ENCODE measurements around the gene RAP1GAP2.

The RAP1GAP2 gene

DNA sequence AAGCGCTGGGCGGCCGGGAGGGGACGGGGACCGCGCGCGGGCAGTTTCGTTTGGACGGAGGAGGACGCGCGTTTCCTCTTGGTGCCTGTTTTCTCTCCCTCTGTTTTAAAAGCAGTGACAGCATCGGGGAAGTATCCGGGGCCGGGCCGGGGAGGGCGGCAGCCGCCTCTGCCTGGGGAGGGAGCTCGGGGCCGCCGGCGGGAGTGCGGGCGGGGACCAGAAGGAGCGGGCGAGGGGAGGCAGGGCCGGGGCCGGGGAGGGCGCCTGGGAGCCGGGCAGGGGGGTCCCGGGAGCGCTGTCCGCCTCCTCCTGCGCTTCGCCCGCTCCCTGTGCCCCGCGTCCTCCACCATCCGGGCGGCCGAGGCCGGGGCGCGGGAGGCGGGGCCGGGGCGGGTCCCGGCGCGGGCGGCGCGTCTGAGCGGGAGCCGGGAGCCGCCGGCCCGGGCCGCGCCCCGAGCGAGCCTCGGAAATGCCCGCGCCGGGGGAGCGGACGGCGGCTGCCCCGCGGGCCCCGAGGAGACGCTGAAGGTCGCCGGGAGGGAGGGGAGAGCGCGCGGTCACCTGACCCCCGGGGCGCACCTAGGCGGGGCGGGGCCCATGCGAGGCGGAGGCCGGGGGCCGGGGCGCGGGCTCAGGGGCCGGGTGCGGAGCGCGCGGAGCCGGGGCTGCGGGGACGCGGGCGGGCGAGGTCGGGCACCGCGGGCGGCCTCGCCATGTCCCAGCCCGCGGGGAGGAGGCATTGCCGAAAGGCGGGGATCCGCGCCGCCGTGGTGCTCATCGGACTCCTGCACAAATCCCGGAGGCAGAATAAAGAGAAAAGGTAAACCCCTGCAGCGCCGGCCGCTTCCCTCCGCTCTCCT, 57.3 kb downstream of the RAP1GAP2 start:
- DNase-seq (ENCODE audit: low read depth in 2 of 2) = no peak

DNA sequence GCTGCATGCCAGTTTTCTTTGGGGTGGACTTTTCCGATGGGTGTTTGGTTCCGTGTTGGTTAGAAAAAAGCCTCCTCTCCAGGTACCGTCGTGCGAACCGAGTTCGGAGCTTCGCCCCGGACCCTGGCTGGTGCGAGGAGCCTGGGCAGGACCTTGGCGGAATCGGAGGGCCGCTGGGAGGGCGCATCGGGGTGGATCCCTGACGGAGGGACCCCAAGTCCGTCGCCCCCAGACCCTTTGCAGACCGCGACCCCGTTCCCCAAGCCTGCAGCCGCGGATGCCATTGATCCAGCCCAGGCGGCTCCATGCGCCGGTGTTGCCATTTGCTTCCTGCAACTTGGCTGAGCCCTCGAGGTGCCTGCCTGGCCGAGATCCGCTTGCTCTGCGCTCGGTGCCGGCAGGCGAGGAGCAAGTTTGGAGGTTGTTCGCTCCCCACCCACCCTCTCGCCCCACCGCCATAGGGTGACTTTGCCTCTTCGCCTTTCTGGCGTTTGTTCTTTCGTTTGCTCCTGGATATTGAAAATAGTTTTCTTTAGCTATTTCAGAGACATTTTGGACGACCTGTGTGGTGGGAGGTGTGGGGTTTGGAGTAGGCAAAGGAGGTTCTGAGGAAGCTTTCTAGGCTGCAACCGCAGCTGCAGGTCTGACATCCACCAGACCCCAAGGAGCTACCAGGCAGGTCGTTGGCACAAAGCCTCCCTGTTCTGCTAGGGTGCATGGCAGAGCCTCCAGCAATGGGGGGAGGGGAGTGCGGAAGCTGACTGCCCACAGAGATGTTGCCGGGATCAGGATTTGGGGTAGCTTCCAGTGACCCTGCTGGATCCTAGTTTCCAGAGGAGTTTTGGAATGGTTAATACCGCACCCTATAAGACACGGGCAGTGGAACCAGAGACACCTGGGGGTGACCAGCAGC, 58.2 kb downstream of the RAP1GAP2 start:
- DNase-seq (ENCODE audit: low read depth in 2 of 2) = no peak

DNA sequence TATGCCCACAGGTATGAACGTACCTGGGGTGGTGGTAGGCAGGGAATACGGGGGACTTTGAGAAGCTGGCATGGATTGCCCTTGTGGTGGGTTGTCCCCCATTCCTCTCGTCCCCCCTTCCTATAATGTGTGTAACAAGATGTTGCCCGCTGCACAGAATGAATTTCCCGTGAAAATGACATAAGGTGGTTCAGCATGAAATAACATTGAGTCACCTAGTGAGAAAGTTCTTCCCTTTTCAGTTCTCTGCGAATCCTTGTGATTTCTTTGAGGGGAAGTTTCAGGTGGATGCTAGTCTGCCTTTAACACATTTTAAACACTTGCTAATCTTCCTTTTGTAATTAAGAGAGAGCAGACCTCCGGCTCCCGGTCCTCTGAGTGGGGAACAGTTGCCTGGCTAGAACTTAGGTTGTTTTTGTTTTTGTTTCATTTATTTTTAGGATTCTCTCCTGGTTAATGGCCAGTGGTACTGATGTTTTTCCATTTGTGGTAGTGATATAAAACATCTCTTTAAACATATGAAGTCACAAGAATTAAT, 58.9 kb downstream of the RAP1GAP2 start:
- DNase-seq (ENCODE audit: low read depth in 2 of 2) = no peak

DNA sequence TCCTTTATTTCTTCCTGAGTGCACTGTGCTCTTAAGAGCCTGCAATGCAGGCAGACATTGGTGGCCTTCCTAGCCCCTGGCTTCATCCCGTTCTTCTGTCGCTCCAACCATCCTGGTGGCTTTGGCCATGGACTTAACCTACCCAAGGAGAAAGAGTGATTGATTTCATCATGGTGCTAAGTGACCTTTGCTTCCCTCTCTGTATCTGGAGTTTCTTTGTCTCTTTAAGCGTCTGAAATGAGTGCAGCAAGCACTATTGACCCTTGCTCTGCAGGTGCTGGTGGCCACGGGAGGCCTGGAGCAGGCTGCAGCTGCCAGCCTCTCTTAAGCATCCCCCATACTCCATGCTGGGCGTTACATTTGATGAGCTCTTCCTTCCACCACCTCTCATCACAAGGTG, 60.5 kb downstream of the RAP1GAP2 start:
- no peak for DNase-seq (ENCODE audit: low read depth in 2 of 2)

DNA sequence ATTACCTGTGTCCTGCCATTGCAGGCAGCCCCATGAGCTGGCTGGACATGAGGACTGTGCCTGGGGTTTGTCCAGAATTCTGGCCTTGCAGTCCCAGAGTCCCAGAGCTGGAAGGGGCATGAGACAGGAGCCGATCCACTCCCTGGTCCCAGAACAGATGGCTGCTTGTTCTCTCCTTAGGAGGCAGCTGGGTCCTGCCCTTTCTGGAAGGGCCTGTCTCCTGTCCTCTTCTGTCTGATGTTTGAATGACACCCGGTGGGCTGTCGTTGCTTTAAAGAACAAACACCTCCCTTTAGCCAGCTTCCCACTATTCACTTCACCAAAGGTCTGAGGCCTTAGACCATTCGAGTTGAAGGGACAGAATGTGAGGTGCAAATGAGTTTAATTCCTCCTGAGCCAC, 63.8 kb downstream of the RAP1GAP2 start:
- no peak for DNase-seq (ENCODE audit: low read depth in 2 of 2)

DNA sequence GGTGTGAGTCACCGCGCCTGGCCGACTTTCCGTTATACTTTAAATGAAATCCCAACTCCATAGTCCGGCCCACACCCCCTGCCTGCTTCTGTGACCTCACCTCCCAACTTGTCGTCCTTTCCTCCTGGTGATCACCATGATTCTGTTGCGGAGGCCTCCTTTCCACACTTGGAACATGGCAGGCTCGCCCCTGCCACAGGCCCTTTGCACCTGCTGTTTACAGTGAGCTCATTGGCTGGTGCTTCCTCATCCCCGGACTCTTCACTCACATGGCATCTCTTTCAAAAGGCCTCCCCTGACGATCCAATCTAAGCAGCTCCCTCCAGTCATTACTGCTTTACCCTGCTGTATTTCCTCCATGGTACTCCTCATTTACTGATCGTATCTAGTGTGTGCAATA, 64.6 kb downstream of the RAP1GAP2 start:
- DNase-seq (ENCODE audit: low read depth in 2 of 2) = no peak

DNA sequence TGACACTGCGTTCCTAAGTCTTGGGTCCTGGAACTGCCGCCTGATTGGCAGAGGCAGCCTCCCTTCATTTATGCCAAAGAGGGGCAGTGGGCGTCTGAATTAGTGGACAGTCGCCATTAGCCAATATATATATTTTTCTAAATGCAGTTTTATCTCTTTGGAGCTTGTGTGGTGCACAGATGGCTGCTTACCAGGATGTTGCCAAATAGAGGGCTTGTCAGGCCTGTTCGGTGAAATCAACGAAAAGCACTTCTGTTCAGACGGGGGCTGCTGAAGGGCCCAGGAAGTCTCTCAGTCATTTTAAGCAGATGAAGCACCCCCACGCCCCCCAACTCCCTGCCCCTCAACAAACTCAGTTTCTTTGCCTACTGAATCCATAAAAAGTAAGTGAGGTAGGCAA, 66.0 kb downstream of the RAP1GAP2 start:
- no peak for DNase-seq (ENCODE audit: low read depth in 2 of 2)

DNA sequence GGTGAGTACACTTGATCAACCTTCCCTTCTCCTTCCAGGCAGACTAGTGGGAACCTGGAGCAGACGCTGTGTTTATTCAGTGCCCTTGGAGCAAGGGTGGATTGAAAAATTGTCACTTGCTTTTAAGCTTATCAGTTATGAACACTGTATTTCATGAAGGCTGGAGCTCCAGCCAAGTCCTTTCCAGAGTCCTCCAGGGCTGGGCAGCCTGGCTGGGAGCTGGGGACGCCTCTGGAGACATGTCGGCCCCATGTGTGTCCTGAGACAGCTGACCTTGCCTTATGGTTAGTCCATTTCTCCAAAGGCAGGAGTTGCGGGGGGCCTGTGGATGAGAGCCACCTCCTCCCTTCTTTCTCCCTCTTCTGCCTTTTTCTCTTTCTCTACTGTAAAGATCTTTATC, 67.0 kb downstream of the RAP1GAP2 start:
- no peak for DNase-seq (ENCODE audit: low read depth in 2 of 2)

DNA sequence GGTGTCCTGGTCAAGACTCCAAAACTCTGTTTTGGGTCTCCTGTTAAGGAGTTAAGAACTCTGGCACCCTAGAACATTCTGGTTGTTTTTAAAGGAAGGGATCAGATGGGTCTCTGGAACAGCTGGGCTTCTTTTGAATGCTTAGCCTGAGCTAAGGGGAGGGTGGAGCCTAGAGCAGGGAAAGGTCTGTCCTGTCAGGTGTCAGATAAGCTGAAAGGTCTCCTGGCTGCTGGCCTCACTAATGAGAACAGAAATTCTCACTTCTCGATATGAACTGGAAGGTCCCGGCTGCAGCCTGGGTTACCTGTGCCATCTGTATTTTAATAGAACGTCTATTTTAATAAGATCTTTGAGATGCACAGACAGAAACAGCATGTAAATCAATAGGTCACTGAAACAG, 69.0 kb downstream of the RAP1GAP2 start:
- DNase-seq (ENCODE audit: low read depth in 2 of 2) = no peak

DNA sequence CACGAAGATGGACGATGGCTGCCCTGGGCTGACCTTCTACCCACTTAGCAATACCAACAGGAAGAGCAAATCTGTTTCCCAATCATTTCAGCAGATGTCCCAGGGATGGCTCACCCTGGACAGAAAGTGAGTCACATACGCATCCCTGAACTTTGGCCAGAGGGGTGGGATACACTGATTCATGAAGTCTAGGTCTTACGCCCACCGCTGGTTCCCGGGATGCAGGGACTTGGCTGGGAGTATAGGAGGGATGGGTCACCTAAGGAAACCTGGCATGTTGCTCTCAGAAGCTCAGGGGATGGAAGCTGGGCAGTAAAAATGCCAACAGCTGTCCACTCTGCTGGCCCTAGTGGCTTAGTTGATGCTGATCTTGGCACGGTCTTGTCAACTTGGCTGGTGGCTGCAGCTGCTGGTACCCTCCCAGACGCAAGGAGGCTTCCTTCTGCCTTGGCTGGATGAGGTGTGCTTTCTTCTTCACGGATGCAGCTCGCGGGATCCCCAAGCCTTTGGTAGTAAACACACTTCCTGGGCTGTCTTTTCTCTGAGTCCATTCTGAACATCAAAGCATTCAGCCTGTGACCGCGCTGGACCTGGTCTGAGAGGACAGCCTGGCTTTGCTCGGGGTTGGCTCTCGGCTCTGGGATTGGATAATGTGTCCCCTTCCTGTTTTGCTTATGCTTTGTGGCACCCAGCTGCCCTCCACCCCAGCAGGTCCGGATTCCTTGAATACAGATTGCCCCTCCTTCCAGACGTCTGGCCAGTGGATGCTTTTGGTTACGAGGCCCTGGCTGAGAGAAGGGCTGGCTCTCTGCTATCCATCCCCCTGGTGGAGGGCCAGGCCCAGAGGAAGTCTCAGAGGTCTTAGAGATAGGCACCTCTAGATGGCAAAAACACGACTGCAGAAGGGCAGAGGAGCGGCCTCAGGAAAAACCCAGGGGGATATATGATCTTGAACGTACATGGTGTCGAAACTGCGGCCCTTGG, 71.5 kb downstream of the RAP1GAP2 start:
- no peak for DNase-seq (ENCODE audit: low read depth in 2 of 2)

DNA sequence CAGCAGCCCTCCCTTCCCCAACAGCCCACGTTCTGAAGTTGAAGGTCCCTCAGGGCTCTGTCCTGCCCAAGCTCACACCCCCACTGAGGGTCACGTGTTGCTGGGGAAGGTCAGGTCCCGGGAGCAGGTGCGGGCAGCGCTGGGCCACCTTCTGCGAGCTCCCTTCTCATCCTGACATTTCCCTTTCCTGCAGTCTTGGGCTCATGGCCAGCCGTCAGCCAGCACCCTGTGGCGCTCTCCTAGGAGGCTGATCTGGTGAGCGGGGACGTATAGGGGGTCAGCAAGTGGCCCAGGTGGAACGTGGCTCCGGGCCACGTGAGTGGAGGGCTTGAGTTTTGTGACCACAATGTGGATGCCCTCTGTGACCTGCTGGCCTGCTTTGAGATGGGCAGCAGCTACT, 73.4 kb downstream of the RAP1GAP2 start:
- DNase-seq (ENCODE audit: low read depth in 2 of 2) = no peak

DNA sequence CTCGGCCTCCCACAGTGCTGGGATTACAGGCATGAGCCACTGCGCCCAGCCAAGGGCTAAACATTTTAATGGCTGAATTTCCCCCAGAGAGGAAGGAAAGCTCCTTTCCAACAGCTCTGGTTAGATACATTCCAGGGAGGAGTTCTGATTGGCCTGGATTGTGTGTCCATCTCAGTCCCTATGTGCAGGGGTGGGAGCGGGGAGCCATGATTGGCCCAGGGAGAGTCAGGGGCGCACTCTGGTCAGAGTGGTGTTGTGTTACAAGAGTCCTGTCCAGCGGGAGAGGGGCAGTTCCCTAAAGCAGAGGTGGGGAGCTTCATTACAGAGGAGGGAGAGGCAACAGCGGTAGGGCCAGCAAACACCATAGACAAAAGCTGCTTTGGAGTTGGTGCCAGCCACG, 75.0 kb downstream of the RAP1GAP2 start:
- DNase-seq (ENCODE audit: low read depth in 2 of 2) = no peak

DNA sequence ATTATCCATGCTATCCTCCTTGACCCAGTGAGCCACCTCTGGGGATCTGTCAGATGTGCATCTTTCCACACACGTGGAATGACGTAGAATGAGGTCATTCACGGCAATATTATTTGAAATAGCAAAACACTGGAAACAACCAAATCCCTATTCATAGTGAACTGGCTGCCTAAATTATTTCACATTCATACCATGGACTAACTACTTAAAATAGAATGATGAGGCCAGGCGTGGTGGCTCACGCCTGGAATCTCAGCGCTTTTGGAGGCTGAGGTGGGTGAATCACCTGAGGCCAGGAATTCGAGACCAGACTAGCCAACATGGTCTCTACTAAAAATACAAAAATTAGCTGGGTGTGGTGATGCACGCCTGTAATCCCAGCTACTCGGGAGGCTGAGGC, 75.5 kb downstream of the RAP1GAP2 start:
- no peak for DNase-seq (ENCODE audit: low read depth in 2 of 2)

DNA sequence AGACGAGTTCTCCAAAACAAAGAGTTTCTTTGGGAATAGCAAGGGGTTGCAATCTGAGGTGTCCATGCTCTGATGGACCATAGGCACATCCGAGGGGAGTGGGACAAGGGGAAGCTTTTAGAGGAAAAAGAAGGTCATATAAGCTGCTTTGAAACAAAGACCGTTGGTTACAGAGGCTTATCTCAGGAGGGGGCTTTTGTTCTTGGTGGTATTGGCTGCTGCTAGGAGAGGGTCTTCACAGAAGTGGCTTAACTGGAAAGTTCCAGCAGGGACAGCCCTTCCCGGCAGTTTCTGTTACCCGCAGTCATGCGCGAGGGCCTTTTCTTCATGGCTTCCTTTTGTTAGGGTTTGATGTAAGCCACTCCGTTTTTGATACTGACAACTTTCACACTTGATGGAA, 76.0 kb downstream of the RAP1GAP2 start:
- no peak for DNase-seq (ENCODE audit: low read depth in 2 of 2)

DNA sequence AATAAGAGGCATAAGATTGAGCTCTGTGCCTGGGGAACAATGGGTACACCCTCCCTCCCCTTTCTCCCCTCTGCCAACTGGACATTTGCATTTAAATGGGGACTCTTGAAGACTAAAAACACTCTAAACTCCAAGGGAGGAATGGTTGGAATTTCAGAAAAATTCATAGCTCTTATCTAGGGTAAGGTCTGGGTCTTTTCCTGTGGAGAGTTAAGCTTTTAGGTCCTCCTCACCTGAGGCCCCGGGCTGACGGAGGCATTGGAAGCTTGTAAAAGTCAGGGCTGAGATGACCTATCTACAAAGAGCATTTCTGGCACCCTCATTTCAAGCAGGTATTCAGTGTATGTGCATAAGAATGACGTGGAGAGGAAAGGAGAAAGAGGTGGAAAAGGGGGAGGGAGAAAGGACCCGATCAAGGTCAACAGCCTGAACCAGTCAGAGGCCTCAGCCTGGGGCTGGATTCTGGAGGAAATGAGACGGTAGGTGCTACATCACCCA, 78.0 kb downstream of the RAP1GAP2 start:
- DNase-seq (ENCODE audit: low read depth in 2 of 2) = no peak

DNA sequence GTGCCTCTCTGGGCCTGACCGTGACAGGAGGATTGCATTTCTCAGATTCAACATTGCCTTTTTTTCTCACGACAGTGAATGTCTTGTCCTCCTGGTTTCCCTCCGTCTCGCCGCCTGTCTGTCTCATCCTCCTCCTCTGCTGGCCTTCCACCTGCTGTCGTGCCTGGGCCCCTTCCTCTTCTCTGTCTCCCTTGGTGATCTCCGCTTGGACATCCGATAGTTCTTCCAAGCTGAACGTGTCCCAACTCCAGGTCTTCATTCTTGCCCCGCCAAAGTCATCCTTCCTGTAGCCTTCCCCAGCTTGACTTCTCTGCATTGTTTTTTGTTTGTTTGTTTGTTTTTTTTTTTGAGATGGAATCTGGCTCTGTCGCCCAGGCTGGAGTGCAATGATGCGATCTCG, 79.4 kb downstream of the RAP1GAP2 start:
- no peak for DNase-seq (ENCODE audit: low read depth in 2 of 2)

DNA sequence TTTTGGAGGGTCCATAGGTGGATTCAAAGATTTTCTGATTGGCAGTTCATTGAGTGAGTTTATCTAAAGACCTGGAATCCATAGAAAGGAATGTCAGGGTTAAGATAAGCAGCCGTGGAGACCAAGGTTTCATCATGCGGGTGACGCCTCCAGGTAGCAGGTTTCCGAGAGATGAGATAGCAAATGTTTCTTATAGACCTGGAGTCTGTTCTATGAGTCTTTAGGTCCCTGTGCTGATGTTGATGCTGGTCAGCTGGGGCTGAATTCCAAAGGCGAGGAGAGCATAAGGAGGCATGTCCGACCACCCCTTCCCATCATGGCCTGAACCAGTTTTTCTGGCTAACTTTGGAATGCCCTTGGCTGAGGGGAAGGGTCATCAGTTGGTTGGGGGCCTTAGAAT, 80.2 kb downstream of the RAP1GAP2 start:
- DNase-seq (ENCODE audit: low read depth in 2 of 2) = no peak

DNA sequence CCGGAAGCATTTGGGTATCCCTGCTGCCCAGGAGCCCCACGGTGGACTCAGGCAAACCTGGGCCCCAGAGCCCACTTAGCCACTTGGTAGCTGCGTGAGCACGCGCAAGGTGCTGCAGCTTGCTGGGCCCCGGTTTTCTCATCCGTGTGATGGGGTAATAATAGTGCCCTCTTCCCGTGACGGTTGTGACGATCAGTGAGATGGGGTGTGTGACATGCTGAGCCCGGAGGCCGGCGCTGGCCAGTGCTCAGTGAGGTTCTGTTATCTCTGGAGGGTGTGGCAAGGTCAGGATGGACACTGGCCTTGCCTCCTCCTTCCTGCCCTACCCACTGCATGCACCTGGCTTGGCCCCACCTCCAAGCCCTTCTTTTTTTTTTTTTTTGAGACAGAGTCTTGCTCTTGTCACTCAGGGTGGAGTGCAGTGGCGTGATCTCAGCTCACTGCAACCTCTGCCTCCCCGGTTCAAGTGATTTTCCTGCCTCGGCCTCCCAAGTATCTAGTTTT, 82.6 kb downstream of the RAP1GAP2 start:
- no peak for DNase-seq (ENCODE audit: low read depth in 2 of 2)

DNA sequence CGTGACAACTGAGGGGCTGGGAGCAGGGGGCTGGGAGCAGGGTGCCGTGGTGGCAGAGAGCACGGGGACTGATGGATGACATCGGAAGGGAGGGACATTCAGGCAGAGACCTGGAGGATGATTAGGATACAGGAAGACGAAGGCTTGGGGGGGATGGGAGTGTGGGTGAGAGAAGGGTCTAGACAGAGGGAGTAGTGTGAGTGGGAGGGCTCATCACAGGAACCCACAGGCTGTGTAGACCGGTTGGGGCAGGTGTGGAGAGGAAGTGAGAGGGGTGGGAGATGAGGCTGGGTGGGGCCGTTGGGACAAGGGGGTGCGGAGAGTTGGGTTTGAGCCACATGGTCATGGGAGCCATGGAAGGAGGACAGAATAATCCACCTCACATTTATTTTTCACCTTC, 83.8 kb downstream of the RAP1GAP2 start:
- no peak for DNase-seq (ENCODE audit: low read depth in 2 of 2)

DNA sequence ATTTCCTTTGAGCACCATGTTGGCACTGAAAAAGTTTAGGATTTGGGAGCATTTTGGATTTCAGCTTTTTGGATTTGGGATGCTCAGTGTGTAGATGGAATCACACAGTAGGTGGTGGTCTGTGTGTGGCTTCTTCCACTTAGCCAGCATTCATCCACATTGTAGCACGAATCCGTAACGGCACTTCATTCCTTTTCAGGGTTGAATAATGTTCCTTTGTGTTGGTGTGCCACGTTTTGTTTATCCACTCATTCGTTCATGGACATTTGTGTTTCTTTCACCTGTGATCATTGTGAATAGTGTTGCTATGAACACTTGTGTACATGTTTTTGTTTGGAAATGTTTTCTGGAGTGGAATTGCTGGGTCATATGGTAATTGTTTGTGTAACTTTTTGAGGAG, 85.1 kb downstream of the RAP1GAP2 start:
- no peak for DNase-seq (ENCODE audit: low read depth in 2 of 2)
